Ovary (tissue), 3 donors: ENCODE measurements around the gene MARCHF3.

ENCODE experiments used
- CTCF ChIP-seq, 3 donors: fragments of 450-650 bp in 2 of 3; fragments of 200-600 bp in 1 of 3; IDR thresholded peaks; one replicate each; pipeline versions ENCODE4 v1.5.1 to v1.8.0; 2016 to 2022; ENCODE audit warnings: antibody characterized with exemption in 3 of 3, mild to moderate bottlenecking in 1 of 3
- EP300 ChIP-seq: sonication (generic); formaldehyde crosslinking; IDR thresholded peaks from one replicate; pipeline ENCODE4 v1.6.1; 2017; ENCODE audit warnings: antibody characterized with exemption
- POLR2A ChIP-seq: fragments of 450-650 bp; IDR thresholded peaks from one replicate; pipeline ENCODE4 v1.6.1; 2017; ENCODE audit warnings: antibody characterized with exemption, mild to moderate bottlenecking, moderate library complexity
- donor health status: DM: no; HTN: no; CAD: no.

GRCh38 chr5:127012916-127013315 lies 17.4 kb downstream of the MARCHF3 start:
- TF ChIP-seq CTCF (IDR thresholded peaks at IDR 0.05) (no peak), POLR2A (no peak), EP300 (no peak)
